CD4-positive, alpha-beta T cell (primary cell): ENCODE results near the gene CBFA2T3. TPM values are rescaled to one million over a fixed set of nuclear protein-coding genes. Genes with fewer than 3 reads are reported as not detected.
A peak's percentile ranks its signal among the peaks of the same experiment; 100 is the strongest.

Source experiments
- ATAC-seq: fragments of 200-7000 bp; cut with Tn5 transposase; one replicate; pipeline ENCODE4 v1.10.0; 2022; ENCODE audit warnings: mild to moderate bottlenecking; ENCODE audit not compliant: poor library complexity
- CTCF ChIA-PET: fragments of 350-600 bp; sonication (Branson Sonifier 250); formaldehyde crosslinking; loops from one replicate; lab custom pipeline; 2021; ENCODE audit warnings: antibody characterized with exemption, inconsistent platforms; lab: Charles Lee
- POLR2A ChIA-PET: fragments of 350-600 bp; sonication (Branson Sonifier 250); formaldehyde crosslinking; loops from one replicate; lab custom pipeline; 2021; ENCODE audit warnings: antibody characterized with exemption, inconsistent platforms; lab: Charles Lee
- DNase-seq, 14 experiments: peaks; one replicate each; pipeline ENCODE4 v3.0.0-alpha.2; 2013 to 2020; ENCODE audit warnings: mixed read lengths in 2 of 14
- H3K27ac ChIP-seq, 2 donors: one replicate each; pipeline versions ENCODE4 v1.5.1 to v1.7.0; 2013; ENCODE audit warnings: low read length in 2 of 2, low read depth in 1 of 2, mild to moderate bottlenecking in 1 of 2
- H3K27me3 ChIP-seq, 2 experiments: 1 replicate in 1 of 2; 2 replicates in 1 of 2; pipeline versions ENCODE4 v1.6.1 to v1.7.0; 2013; ENCODE audit warnings: low read length in 2 of 2, control low read depth in 1 of 2, mild to moderate bottlenecking in 1 of 2, moderate library complexity in 1 of 2; ENCODE audit not compliant: insufficient read depth in 2 of 2, control insufficient read depth in 1 of 2
- H3K36me3 ChIP-seq: one replicate; pipeline ENCODE4 v1.6.1; 2013; ENCODE audit warnings: low read length, control low read depth; ENCODE audit not compliant: insufficient read depth
- H3K4me1 ChIP-seq: one replicate; pipeline ENCODE4 v1.6.1; 2013; ENCODE audit warnings: low read length, control low read depth; ENCODE audit not compliant: insufficient read depth
- H3K4me3 ChIP-seq: one replicate; pipeline ENCODE4 v1.5.1; 2013; ENCODE audit warnings: mild to moderate bottlenecking, low read length, moderate library complexity
- H3K9me3 ChIP-seq, 2 experiments: 1 replicate in 1 of 2; 2 replicates in 1 of 2; pipeline versions ENCODE4 v1.6.1 to v1.7.0; 2013; ENCODE audit warnings: low read length in 2 of 2, mild to moderate bottlenecking in 2 of 2, control low read depth in 1 of 2, moderate library complexity in 1 of 2; ENCODE audit not compliant: control insufficient read depth in 1 of 2, insufficient read depth in 1 of 2
- H3K27ac Mint-ChIP-seq: one replicate; pipeline ENCODE4 v1.8.0; 2020; ENCODE audit warnings: mixed read lengths
- H3K27me3 Mint-ChIP-seq: one replicate; pipeline ENCODE4 v1.8.0; 2021; ENCODE audit warnings: mixed read lengths
- H3K36me3 Mint-ChIP-seq: one replicate; pipeline ENCODE4 v1.8.0; 2021; ENCODE audit warnings: low read depth, mixed read lengths
- H3K4me1 Mint-ChIP-seq: one replicate; pipeline ENCODE4 v1.8.0; 2021; ENCODE audit warnings: low read depth, mixed read lengths
- H3K4me3 Mint-ChIP-seq: one replicate; pipeline ENCODE4 v1.8.0; 2020; ENCODE audit warnings: mild to moderate bottlenecking, mixed read lengths
- H3K9me3 Mint-ChIP-seq: one replicate; pipeline ENCODE4 v1.8.0; 2020; ENCODE audit warnings: mixed read lengths
- intact Hi-C, 2 experiments: fragments of 100-400 bp; cut with DNase I in 1 of 2; cut with micrococcal nuclease in 1 of 2; formaldehyde crosslinking; loops; one replicate each; pipeline versions ENCODE4 v1.15.1 to v1.9.0; 2023 to 2025; cut with DNase I, micrococcal nuclease
- total RNA-seq, 174 experiments: library from RNA in 2 of 174; stranded (reverse) in 2 of 174; gene quantifications; one replicate each; pipeline ENCODE4 v1.2.3 and lab custom pipeline; 2021 to 2026
- TF ChIP-seq, protein P1 (sequence below): fragments of 200-600 bp; IDR thresholded peaks from one replicate; pipeline ENCODE4 v1.8.0; 2022; ENCODE audit warnings: antibody characterized with exemption, mild to moderate bottlenecking

The CBFA2T3 gene
- total RNA-seq, 2 experiments from 2014 or later: 0.80 to 1.6 TPM

GRCh38 chr16:88922114-88922825, 54.7 kb downstream of the CBFA2T3 start:
- Mint-ChIP-seq H3K27me3 (no peaks in the 10 kb centered on the region), H3K4me1 (peaks cover 6% of the 10 kb centered on the region), H3K9me3 (no peaks in the 10 kb centered on the region), H3K27ac (no peak overlapping the region), H3K36me3 (no peaks in the 10 kb centered on the region), H3K4me3 (no peak overlapping the region)
- Histone ChIP-seq H3K36me3 (no peaks in the 10 kb centered on the region), H3K4me1 (peaks cover 10% of the 10 kb centered on the region), H3K27me3 (peaks cover 0 to 3% of the 10 kb centered on the region in 2 experiments), H3K9me3 (peaks cover 0 to 7% of the 10 kb centered on the region in 2 experiments), H3K4me3 (no peak overlapping the region), H3K27ac (no peak overlapping the region)
- ChIA-PET POLR2A (no interaction called here), CTCF (no interaction called here)
- DNase-seq (no peak), ATAC-seq (no peak)
- TF ChIP-seq, protein P1, sequence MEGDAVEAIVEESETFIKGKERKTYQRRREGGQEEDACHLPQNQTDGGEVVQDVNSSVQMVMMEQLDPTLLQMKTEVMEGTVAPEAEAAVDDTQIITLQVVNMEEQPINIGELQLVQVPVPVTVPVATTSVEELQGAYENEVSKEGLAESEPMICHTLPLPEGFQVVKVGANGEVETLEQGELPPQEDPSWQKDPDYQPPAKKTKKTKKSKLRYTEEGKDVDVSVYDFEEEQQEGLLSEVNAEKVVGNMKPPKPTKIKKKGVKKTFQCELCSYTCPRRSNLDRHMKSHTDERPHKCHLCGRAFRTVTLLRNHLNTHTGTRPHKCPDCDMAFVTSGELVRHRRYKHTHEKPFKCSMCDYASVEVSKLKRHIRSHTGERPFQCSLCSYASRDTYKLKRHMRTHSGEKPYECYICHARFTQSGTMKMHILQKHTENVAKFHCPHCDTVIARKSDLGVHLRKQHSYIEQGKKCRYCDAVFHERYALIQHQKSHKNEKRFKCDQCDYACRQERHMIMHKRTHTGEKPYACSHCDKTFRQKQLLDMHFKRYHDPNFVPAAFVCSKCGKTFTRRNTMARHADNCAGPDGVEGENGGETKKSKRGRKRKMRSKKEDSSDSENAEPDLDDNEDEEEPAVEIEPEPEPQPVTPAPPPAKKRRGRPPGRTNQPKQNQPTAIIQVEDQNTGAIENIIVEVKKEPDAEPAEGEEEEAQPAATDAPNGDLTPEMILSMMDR: no peak
- intact Hi-C loops: no loop called here

DNA sequence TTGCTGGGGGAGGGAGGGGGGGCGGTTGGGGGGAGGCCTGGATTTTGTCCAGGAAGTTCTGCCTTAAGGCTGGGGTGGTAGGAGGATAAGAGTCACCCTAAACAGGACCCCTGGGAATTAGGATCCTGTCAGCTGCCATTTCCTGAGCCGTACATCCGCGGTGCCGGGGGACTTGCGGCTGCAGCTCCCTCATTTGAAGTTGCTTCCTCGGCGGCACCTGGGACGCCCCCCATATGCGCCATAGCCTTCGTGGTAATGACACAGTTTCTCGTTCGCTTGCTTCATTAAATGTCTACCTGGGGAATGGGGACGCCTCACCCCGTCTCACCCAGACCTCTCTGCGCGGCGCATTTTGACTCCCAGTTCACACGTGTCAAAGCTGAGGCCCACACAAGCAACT, 55.4 kb downstream of the CBFA2T3 start:
- H3K27ac ChIP-seq: no peak overlapping the region

DNA sequence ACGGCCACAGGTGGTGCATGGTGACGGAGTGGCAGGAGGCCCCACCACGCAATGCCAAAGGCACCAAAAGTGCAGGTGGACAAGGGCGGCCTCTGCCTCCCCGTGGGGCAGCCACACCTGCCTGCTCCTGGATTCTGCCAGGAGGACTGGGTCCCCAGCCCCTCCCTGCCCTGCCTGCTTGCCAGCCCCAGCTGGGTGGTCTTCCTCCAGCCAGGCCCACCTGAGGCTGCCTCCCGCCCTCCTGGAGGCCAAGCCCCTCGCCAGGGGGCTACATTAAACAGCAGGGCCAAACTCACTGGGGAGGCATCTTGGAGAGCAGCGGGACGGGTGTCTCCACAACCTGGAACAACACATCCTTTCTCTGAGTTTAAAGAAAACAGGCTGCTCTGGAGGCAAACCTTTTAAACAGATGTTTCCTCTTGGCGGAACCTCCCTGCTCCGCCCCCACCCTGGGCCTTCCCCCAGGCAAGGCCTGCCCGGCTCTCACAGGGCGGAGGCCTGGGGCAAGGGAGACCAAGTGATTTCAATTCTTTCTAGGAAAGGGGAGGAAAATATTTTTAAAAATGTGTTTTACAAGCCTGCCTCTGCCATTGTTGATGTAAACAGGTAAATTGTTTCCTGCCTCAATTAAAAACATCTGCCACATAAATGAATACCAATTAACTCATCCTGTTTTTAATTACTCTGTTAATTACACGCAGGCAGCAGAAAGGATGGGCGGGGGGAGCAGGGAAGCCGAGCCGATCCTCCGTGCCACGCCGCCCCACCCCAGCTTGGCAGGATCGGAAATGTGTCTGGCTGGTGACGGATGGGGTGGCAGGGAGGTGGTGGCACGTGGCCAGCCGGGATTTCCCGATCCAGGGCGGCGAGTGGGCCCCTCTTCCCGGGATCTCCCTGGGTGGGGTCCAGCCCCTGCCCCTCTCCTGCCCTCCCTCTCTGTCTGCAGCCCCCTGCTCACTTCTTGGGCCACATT, 56.1 kb downstream of the CBFA2T3 start:
- peak in 5 of 14 experiments; percentile 11 to 54 (median 25) for DNase-seq
- Mint-ChIP-seq H3K4me1 (peaks cover 6% of the 10 kb centered on the region), H3K36me3 (no peaks in the 10 kb centered on the region), H3K27me3 (peaks cover 4% of the 10 kb centered on the region), H3K9me3 (no peaks in the 10 kb centered on the region), H3K27ac (peak overlapping the region; percentile 24), H3K4me3 (no peak overlapping the region)
- Histone ChIP-seq H3K27me3 (peaks cover 0 to 3% of the 10 kb centered on the region in 2 experiments), H3K9me3 (peaks cover 0 to 7% of the 10 kb centered on the region in 2 experiments), H3K4me1 (peaks cover 10% of the 10 kb centered on the region), H3K27ac (no peak overlapping the region), H3K4me3 (no peak overlapping the region), H3K36me3 (no peaks in the 10 kb centered on the region)
- intact Hi-C loops: no loop called here
- ATAC-seq: peak; percentile 74
- POLR2A ChIA-PET: no interaction called here
- CTCF ChIA-PET: no interaction called here
- TF ChIP-seq, protein P1: no peak

More for the DNA sequence above, 55.4 kb downstream of the CBFA2T3 start:
- ChIA-PET POLR2A (no interaction called here), CTCF (no interaction called here)
- Mint-ChIP-seq H3K36me3 (no peaks in the 10 kb centered on the region), H3K9me3 (no peaks in the 10 kb centered on the region), H3K27me3 (no peaks in the 10 kb centered on the region), H3K4me3 (no peak overlapping the region), H3K4me1 (peaks cover 6% of the 10 kb centered on the region), H3K27ac (no peak overlapping the region)
- Histone ChIP-seq H3K27me3 (peaks cover 0 to 3% of the 10 kb centered on the region in 2 experiments), H3K9me3 (peaks cover 0 to 7% of the 10 kb centered on the region in 2 experiments), H3K36me3 (no peaks in the 10 kb centered on the region), H3K4me3 (no peak overlapping the region), H3K4me1 (peaks cover 10% of the 10 kb centered on the region)
- intact Hi-C loops: no loop called here
- TF ChIP-seq, protein P1: no peak
- DNase-seq (no peak), ATAC-seq (peak; percentile 17)
